Thymus (tissue), 11 donors: ENCODE measurements around the gene SMIM13. TPM values are rescaled to one million over a fixed set of nuclear protein-coding genes. Genes with fewer than 3 reads are reported as not detected.

Source experiments
- DNase-seq, 9 donors: peaks; one replicate each; pipeline ENCODE4 v3.0.0-alpha.2; 2013; ENCODE audit warnings: low spot score in 9 of 9, low read depth in 6 of 9, missing footprints in 1 of 9
- H3K27ac ChIP-seq, 2 donors: one replicate each; pipeline ENCODE4 v1.5.1; 2013; ENCODE audit warnings: control low read depth in 1 of 2, low read depth in 1 of 2, low read length in 1 of 2, mild to moderate bottlenecking in 1 of 2, moderate library complexity in 1 of 2
- H3K27me3 ChIP-seq, 2 donors: one replicate each; pipeline ENCODE4 v1.5.1; 2013; ENCODE audit warnings: low read length in 1 of 2; ENCODE audit not compliant: control insufficient read depth in 2 of 2, insufficient read depth in 1 of 2
- H3K36me3 ChIP-seq, 2 donors: one replicate each; pipeline ENCODE4 v1.5.1; 2013; ENCODE audit warnings: low read length in 1 of 2, mild to moderate bottlenecking in 1 of 2, moderate library complexity in 1 of 2; ENCODE audit not compliant: control insufficient read depth in 2 of 2, insufficient read depth in 2 of 2
- H3K4me1 ChIP-seq, 2 donors: one replicate each; pipeline ENCODE4 v1.5.1; 2013; ENCODE audit warnings: low read length in 2 of 2; ENCODE audit not compliant: control insufficient read depth in 2 of 2, insufficient read depth in 2 of 2
- H3K4me3 ChIP-seq, 2 donors: one replicate each; pipeline ENCODE4 v1.5.1; 2013; ENCODE audit warnings: low read length in 2 of 2, control low read depth in 1 of 2, mild to moderate bottlenecking in 1 of 2
- H3K9me3 ChIP-seq, 2 donors: one replicate each; pipeline ENCODE4 v1.5.1; 2013; ENCODE audit warnings: low read length in 1 of 2, mild to moderate bottlenecking in 1 of 2; ENCODE audit not compliant: control insufficient read depth in 2 of 2, insufficient read depth in 1 of 2
- WGBS: extraction: QIAGEN DNeasy Blood & Tissue Kit; methylation state at CpG from one replicate; pipeline ENCODE4 v1.1.7; 2013; 5-methylcytosine and 5-hydroxymethylcytosine counted together
- polyA plus RNA-seq: library from polyadenylated mRNA; stranded (reverse); fragments of 200-250 nt; gene quantifications from one replicate; pipeline ENCODE4 v1.2.3, GENCODE V29; 2013
- total RNA-seq: library from RNA; stranded (reverse); fragments of 120-200 nt; gene quantifications from one replicate; pipeline ENCODE4 v1.2.4, GENCODE V29; 2013
- donor health status: healthy.

SMIM13 gene
- total and polyA plus RNA-seq, 2 donors: 4.5 to 4.8 TPM

DNA sequence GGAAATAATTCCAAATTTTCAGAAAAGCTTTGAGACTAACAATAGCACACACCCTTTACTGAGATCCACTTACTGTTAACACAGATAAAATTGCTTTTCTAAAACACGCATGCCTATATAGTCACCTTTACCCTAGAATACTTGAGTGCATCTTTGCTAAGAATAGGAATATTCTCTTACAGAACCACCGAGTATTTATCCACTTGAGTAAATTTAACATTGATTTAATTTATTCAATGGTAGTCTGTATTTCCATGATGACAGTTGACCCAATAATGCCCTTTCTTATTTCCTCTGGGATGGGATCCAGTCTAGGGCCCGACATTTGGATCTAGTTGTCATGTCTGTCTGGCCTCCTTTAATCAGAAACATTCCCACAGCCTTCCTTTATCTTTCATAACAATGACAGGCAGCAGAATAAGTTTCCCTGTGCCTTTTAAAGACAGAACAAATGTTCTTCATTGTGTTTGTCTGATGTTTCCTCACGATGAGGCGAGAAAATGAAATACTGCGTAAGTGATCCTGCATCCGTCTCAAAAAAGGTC is 74.5 kb downstream of the SMIM13 start:
- WGBS: 83% methylated on average over 7 of the region's 7 CpGs
- Histone ChIP-seq H3K27me3 (no peaks in the 10 kb centered on the region), H3K4me3 (no peak overlapping the region), H3K36me3 (no peaks in the 10 kb centered on the region), H3K9me3 (peaks cover 0 to 6% of the 10 kb centered on the region in 2 donors), H3K27ac (no peak overlapping the region), H3K4me1 (peaks cover 6 to 15% of the 10 kb centered on the region in 2 donors)
- DNase-seq: no peak

DNA sequence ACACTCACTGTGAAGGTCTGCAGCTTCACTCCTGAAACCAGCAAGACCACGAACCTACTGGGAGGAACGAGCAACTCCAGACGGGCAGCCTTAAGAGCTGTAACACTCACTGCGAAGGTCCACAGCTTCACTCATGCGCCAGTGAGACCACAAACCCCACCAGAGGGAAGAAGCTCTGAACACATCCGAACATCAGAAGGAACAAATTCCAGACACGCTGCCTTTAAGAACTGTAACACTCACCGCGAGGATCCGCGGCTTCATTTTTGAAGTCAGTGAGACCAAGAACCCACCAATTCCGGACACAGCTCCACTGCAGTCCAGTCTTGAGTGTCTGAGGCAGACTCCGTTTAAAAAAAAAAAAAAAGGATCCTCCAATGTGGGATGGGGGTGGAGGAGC is 78.3 kb downstream of the SMIM13 start:
- Histone ChIP-seq H3K27me3 (no peaks in the 10 kb centered on the region), H3K36me3 (no peaks in the 10 kb centered on the region), H3K4me3 (no peak overlapping the region), H3K27ac (no peak overlapping the region), H3K9me3 (no peaks in the 10 kb centered on the region), H3K4me1 (peaks cover 8 to 19% of the 10 kb centered on the region in 2 donors)
- WGBS: 98% methylated on average over 13 of the region's 13 CpGs
- no peak for DNase-seq

DNA sequence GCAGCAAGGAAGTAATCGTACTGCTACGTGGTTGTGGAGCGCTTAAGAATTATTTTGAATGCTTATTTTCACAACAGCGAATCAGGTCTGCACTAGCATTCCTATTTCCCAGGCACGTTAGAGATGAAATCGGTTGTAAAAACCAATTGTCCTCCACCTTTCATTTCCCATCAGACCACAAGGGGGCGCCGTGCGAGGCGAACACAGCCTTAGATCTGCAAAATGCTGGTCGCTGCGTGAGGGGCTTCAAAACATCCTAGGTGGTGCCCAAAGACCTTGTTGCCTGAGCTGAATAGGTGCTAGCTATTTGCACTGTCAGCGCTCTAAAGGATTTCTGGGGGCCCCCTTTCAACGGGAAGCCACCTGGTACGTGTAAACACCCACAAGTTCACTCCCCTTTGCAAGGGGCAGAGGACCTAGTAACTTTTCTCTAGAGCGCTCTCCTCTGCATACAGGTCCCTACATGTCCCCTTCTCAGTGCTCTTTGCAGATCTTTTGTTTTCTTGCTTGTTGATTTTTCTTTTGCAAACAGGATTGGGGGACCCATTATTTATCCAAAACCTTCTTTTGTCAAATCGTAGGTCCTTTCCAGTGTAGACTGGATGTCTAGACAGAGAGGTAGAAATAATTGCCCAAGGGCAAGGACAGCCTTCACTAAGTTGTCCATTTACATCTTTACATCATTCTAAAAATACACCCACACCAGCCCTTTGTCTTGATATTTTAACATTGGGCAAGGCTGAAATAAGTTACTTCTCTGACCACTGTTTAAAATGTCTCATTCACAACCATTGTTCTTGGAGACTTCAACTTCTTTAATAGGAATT is 79.1 kb downstream of the SMIM13 start:
- Histone ChIP-seq H3K9me3 (no peaks in the 10 kb centered on the region), H3K4me1 (peaks cover 8 to 19% of the 10 kb centered on the region in 2 donors), H3K36me3 (no peaks in the 10 kb centered on the region), H3K27ac (peak overlapping the region in 1 of 2 donors; percentile 45), H3K27me3 (no peaks in the 10 kb centered on the region), H3K4me3 (no peak overlapping the region)
- WGBS: 22% methylated on average over 17 of the region's 17 CpGs
- peak; percentile 61 to 90 (median 76) for DNase-seq

DNA sequence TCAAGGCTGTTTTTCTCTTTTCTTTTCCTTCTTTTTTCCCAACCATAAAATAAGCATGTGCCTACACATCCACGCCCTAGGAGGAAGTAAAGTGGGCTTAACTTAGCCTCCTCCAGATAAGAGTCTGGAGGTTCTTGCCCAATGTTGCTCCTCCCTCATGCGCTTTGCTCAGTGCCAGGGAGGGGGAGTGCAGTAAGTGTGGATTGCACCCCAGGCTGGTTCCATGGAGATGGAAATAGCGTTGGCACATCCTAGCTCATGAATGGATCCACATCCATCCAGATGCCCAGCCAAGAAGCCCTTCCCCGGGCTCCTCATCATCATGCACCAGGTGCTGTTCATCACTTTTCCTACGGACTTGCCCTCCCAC is 80.6 kb downstream of the SMIM13 start:
- H3K27me3 ChIP-seq: no peaks in the 10 kb centered on the region
- WGBS: 98% methylated on average over 5 of the region's 5 CpGs
- peaks cover 8 to 19% of the 10 kb centered on the region in 2 donors for H3K4me1 ChIP-seq
- no peak overlapping the region for H3K27ac ChIP-seq
- H3K9me3 ChIP-seq: peaks cover 0 to 3% of the 10 kb centered on the region in 2 donors
- DNase-seq: no peak
- no peaks in the 10 kb centered on the region for H3K36me3 ChIP-seq
- no peak overlapping the region for H3K4me3 ChIP-seq

DNA sequence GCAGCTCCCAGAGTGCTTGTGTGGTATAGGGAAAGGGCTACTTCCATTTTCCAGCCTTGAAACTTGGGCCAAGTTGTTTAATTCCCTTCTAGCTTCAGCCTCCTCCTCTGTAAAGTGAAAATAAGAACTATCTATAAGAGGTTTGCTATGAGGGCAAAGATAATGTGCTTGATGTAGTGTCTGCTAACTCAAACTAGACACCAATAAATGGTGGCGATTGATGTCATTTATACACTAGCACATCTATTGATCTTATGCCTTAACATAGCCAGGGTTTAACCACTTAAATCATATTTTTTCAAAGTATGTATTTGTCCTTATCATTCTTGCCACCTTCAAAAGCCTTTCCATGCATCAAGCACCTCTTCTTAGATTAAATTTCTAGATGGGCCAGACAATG is 83.6 kb downstream of the SMIM13 start:
- 99% methylated on average over 1 of the region's 1 CpG for WGBS

DNA sequence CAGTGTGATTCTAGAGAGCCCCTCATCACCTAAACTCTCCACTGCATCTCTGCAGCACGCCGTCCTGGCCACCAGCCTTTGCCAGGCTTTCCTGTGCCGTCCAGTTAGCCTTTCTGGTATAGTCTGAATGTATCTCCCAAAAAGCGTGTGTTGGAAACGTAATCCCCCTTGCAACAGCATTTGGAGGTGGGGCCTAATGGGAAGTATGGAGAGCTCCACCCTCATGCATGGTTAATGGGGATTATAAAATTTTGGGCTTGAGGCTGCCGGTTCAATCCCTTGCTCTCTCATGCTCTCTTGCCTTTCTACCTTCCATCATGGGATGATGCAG is 85.4 kb downstream of the SMIM13 start:
- Histone ChIP-seq H3K27me3 (no peaks in the 10 kb centered on the region), H3K27ac (no peak overlapping the region), H3K36me3 (peaks cover 0 to 7% of the 10 kb centered on the region in 2 donors), H3K4me1 (no peaks in the 10 kb centered on the region), H3K4me3 (no peak overlapping the region), H3K9me3 (peaks cover 0 to 3% of the 10 kb centered on the region in 2 donors)
- WGBS: 99% methylated on average over 6 of the region's 6 CpGs
- no peak for DNase-seq

More for the DNA sequence above, 83.6 kb downstream of the SMIM13 start:
- Histone ChIP-seq H3K27ac (no peak overlapping the region), H3K36me3 (no peaks in the 10 kb centered on the region), H3K27me3 (no peaks in the 10 kb centered on the region), H3K4me3 (no peak overlapping the region), H3K9me3 (peaks cover 0 to 3% of the 10 kb centered on the region in 2 donors), H3K4me1 (peaks cover 8 to 13% of the 10 kb centered on the region in 2 donors)
- no peak for DNase-seq

DNA sequence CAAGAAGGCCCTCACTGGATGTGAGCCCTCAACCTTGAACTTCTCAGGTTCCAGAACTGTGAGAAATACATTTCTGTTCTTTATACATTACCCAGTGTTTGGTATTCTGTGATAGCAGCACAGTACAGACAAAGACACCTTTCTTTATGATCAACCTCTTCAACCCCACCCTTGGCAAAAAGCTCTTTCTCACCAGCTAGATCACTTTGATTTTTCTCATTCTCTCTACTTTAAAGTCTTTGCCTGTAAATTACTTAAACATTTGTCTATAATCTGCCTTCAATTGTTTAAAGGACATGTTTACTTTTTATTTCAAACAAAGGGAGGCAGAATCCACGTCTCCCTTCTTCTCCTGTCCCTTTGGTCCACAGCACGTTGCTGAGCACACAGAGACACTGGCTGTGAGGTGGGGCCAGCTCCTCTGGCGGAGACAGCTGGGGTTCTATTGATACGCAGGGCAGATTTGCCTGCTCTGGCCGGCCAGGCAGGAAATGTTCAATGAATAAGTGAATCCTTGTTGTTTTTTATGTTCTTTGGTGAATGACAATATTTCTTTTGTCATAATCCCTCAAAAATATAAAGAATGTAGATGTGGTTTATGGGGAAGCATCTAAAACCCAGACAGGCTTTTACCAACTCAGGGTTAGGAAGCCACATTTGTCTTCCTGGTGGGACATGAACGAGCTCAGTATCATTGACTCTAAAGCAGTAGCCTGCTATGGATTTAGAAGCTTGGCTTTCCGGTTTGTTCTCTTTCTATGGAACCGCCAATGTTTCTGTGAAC is 86.0 kb downstream of the SMIM13 start:
- no peaks in the 10 kb centered on the region for H3K27me3 ChIP-seq
- H3K36me3 ChIP-seq: peaks cover 4 to 13% of the 10 kb centered on the region in 2 donors
- WGBS: 94% methylated on average over 8 of the region's 8 CpGs
- peaks cover 0 to 3% of the 10 kb centered on the region in 2 donors for H3K9me3 ChIP-seq
- no peaks in the 10 kb centered on the region for H3K4me1 ChIP-seq
- no peak overlapping the region for H3K27ac ChIP-seq
- no peak for DNase-seq
- H3K4me3 ChIP-seq: no peak overlapping the region

DNA sequence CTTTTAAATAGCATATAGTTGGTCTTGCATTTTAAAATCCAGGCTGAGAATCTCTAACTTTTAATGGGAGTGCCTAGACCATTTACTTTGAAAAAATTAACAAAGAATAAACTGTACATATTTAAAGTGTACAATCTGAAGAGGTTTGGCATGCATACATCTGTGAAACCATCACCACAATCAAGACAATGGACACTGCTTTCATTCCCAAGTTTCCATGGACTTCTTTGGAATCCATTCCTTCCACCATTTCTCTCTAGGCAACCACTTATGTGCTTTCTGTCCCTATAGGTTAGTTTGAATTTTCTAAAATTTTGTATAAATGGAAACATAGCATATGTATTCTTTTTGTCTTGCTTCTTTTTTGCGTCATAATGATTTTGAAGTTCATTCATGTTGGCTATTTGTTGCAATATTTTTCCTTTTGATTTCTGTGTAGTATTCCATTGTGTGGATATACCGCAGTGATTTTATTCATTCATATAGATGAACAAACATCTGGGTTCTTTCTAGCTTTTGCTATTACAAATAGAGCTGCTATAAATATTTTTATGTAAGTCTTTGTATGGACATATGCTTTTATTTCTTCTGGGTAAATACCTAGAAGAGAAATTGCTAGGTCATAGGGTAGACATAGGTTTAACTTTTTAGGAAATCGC is 88.0 kb downstream of the SMIM13 start:
- 97% methylated on average over 3 of the region's 3 CpGs for WGBS
- H3K36me3 ChIP-seq: peaks cover 14 to 31% of the 10 kb centered on the region in 2 donors
- H3K4me1 ChIP-seq: no peaks in the 10 kb centered on the region
- no peak overlapping the region for H3K27ac ChIP-seq
- peaks cover 0 to 3% of the 10 kb centered on the region in 2 donors for H3K9me3 ChIP-seq
- H3K27me3 ChIP-seq: no peaks in the 10 kb centered on the region
- H3K4me3 ChIP-seq: no peak overlapping the region
- DNase-seq: no peak
